ENCODE measurements around the gene LAMTOR3. TPM values are rescaled to one million over a fixed set of nuclear protein-coding genes. Genes with fewer than 3 reads are reported as not detected.

Gene LAMTOR3
- 27.2 and 29.1 TPM in 2 replicates for total RNA-seq

GRCh38 chr4:99894161-99894997 lies at the start of gene LAMTOR3:
Gene LAMTOR3, minus strand, starts transcription at chr4:99894427. Its CDS starts 464 bp downstream, at chr4:99893963.

Other genes with a start within 250 kb of the LAMTOR3 start
- not detected in 2 replicates for gene C4orf54, start 236.6 kb downstream of the LAMTOR3 start, total RNA-seq
- not detected in 2 replicates for gene DAPP1, start 77.6 kb downstream of the LAMTOR3 start, total RNA-seq
- 22.4 and 24.2 TPM in 2 replicates for gene DNAJB14, start 52.2 kb upstream of the LAMTOR3 start, total RNA-seq
- 324 and 328 TPM in 2 replicates for gene H2AZ1, start 55.8 kb upstream of the LAMTOR3 start, total RNA-seq